CD14-positive monocyte (primary cell): Measurements from ENCODE around the gene RFFL. TPM values are rescaled to one million over a fixed set of nuclear protein-coding genes. Genes with fewer than 3 reads are reported as not detected.

Experiments
- DNase-seq, 3 donors: peaks; one replicate each; pipeline ENCODE4 v3.0.0-alpha.2; 2011 to 2022
- H2AFZ ChIP-seq: 2 replicates; pipeline ENCODE4 v1.6.0; 2012; ENCODE audit warnings: mild to moderate bottlenecking, low read depth, low read length, inconsistent platforms; ENCODE audit not compliant: insufficient read depth, poor library complexity, severe bottlenecking
- H3K27ac ChIP-seq, 2 donors: 1 replicate in 1 of 2; 2 replicates in 1 of 2; pipeline ENCODE4 v1.5.1; 2012 to 2013; ENCODE audit warnings: low read length in 2 of 2, control low read depth in 1 of 2, inconsistent platforms in 1 of 2, low read depth in 1 of 2, mild to moderate bottlenecking in 1 of 2
- H3K27me3 ChIP-seq, 2 donors: one replicate each; pipeline versions ENCODE4 v1.6.0 to v1.6.1; 2011 to 2013; ENCODE audit warnings: low read length in 2 of 2; ENCODE audit not compliant: control insufficient read depth in 2 of 2, insufficient read depth in 2 of 2
- H3K36me3 ChIP-seq, 2 donors: replicated peaks in 1 of 2; 1 replicate in 1 of 2; 2 replicates in 1 of 2; pipeline versions ENCODE4 v1.5.1 to v1.6.1; 2012 to 2013; ENCODE audit warnings: low read length in 2 of 2, control low read depth in 1 of 2, inconsistent platforms in 1 of 2, mild to moderate bottlenecking in 1 of 2; ENCODE audit not compliant: insufficient read depth in 2 of 2, control insufficient read depth in 1 of 2
- H3K4me1 ChIP-seq, 2 donors: 1 replicate in 1 of 2; 2 replicates in 1 of 2; pipeline versions ENCODE4 v1.5.1 to v1.6.1; 2012 to 2013; ENCODE audit warnings: low read length in 2 of 2, control low read depth in 1 of 2, inconsistent platforms in 1 of 2, mild to moderate bottlenecking in 1 of 2, moderate library complexity in 1 of 2; ENCODE audit not compliant: insufficient read depth in 2 of 2, control insufficient read depth in 1 of 2
- H3K4me2 ChIP-seq: replicated peaks from 2 replicates; pipeline ENCODE3; 2012; ENCODE audit warnings: low read length, moderate library complexity, mild to moderate bottlenecking; ENCODE audit not compliant: poor library complexity, severe bottlenecking; ENCODE audit errors: extremely low read depth
- H3K4me3 ChIP-seq, 3 experiments: fragments of 200-600 bp in 1 of 3; sonication (generic) in 1 of 3; replicated peaks in 1 of 3; 1 replicate in 2 of 3; 2 replicates in 1 of 3; pipeline ENCODE4 v1.5.1; 2011 to 2013; ENCODE audit warnings: low read length in 3 of 3, mild to moderate bottlenecking in 3 of 3, control low read depth in 2 of 3, low read depth in 2 of 3, inconsistent platforms in 1 of 3, moderate library complexity in 1 of 3
- H3K79me2 ChIP-seq: 2 replicates; pipeline ENCODE4 v1.6.0; 2012; ENCODE audit warnings: mild to moderate bottlenecking, control low read depth, inconsistent platforms, low read length, moderate library complexity; ENCODE audit not compliant: insufficient read depth
- H3K9ac ChIP-seq: 2 replicates; pipeline ENCODE4 v1.6.0; 2017; ENCODE audit warnings: low read length, mild to moderate bottlenecking; ENCODE audit not compliant: insufficient read depth, poor library complexity, severe bottlenecking
- H3K9me3 ChIP-seq, 2 donors: replicated peaks in 1 of 2; 1 replicate in 1 of 2; 2 replicates in 1 of 2; pipeline versions ENCODE4 v1.5.1 to v1.6.1; 2012 to 2013; ENCODE audit warnings: low read length in 2 of 2, control low read depth in 1 of 2; ENCODE audit not compliant: control insufficient read depth in 1 of 2, insufficient read depth in 1 of 2
- H4K20me1 ChIP-seq: 2 replicates; pipeline ENCODE4 v1.6.0; 2012; ENCODE audit warnings: mild to moderate bottlenecking, low read length, control low read depth, moderate library complexity; ENCODE audit not compliant: insufficient read depth
- H3K27ac Mint-ChIP-seq, 7 donors: one replicate each; pipeline ENCODE4 v1.8.0; 2020; ENCODE audit warnings: mild to moderate bottlenecking in 7 of 7, mixed read lengths in 7 of 7, moderate library complexity in 6 of 7, inconsistent platforms in 2 of 7
- H3K27me3 Mint-ChIP-seq, 3 donors: one replicate each; pipeline ENCODE4 v1.8.0; 2021 to 2022; ENCODE audit warnings: low read depth in 3 of 3, mild to moderate bottlenecking in 3 of 3, mixed read lengths in 3 of 3, moderate library complexity in 3 of 3, inconsistent platforms in 1 of 3
- H3K36me3 Mint-ChIP-seq, 2 donors: one replicate each; pipeline ENCODE4 v1.8.0; 2020; ENCODE audit warnings: mixed read lengths in 2 of 2, inconsistent platforms in 1 of 2, mild to moderate bottlenecking in 1 of 2
- H3K4me1 Mint-ChIP-seq: one replicate; pipeline ENCODE4 v1.8.0; 2020; ENCODE audit warnings: mild to moderate bottlenecking, mixed read lengths
- H3K4me3 Mint-ChIP-seq, 2 donors: one replicate each; pipeline ENCODE4 v1.8.0; 2020; ENCODE audit warnings: mild to moderate bottlenecking in 2 of 2, mixed read lengths in 2 of 2, moderate library complexity in 1 of 2
- H3K9me3 Mint-ChIP-seq, 7 donors: one replicate each; pipeline ENCODE4 v1.8.0; 2020 to 2022; ENCODE audit warnings: mixed read lengths in 7 of 7, mild to moderate bottlenecking in 6 of 7, moderate library complexity in 6 of 7, inconsistent platforms in 2 of 7
- intact Hi-C, 2 donors: fragments of 100-400 bp; cut with micrococcal nuclease; formaldehyde crosslinking; loops; one replicate each; pipeline versions ENCODE4 v1.15.0 to v1.15.1; 2023
- polyA plus RNA-seq, 3 donors: library from polyadenylated mRNA; depleted of rRNA in 1 of 3; unstranded in 2 of 3; stranded (reverse) in 1 of 3; fragments of 300-500 nt in 2 of 3; fragments of >200 nt in 1 of 3; fragmentation: Illumina TruSeq in 2 of 3; gene quantifications; 1 replicate in 2 of 3; 2 replicates in 1 of 3; pipeline ENCODE4 v1.2.3, GENCODE V29; 2012 to 2021
- TF ChIP-seq, protein P1 (sequence below): fragments of 200-600 bp; IDR thresholded peaks from one replicate; pipeline ENCODE4 v1.8.0; 2022; ENCODE audit warnings: antibody characterized with exemption, mild to moderate bottlenecking

Gene RFFL
- polyA plus RNA-seq, 3 donors = 16.1 to 25.1 (median 24.7) TPM

DNA sequence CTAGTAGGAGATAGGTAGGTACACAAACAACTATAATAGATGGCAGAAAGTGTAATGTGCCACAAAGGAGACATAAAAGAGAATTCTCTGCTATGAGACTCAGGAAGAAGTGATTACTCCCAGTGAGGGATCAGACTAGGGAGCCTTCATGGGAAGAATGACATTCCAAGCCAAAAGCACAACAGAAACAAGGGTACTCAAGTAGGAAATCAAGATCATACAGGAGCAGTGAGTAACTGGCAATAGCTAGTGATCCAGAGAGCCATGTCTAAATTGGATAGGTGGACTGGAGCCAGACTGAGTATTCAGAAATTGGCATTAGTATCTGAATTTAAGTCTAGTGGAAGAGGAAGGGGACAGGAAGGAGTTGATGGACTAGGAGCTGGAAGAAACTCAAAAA lies 10.7 kb downstream of the RFFL start:
- Histone ChIP-seq H3K4me2 (peak overlapping the region; percentile 72), H3K9ac (no peak overlapping the region), H3K4me1 (peaks cover 35 to 36% of the 10 kb centered on the region in 2 donors), H2AFZ (no peak overlapping the region), H3K9me3 (no peaks in the 10 kb centered on the region), H3K27me3 (no peaks in the 10 kb centered on the region), H4K20me1 (no peaks in the 10 kb centered on the region), H3K79me2 (peaks cover 72% of the 10 kb centered on the region), H3K36me3 (no peaks in the 10 kb centered on the region), H3K4me3 (peak overlapping the region in 1 of 3 experiments; percentile 63), H3K27ac (peak overlapping the region in 1 of 2 donors; percentile 91)
- peaks cover 0 to 4% (median 0%) of the 10 kb centered on the region in 3 donors for H3K27me3 Mint-ChIP-seq
- peaks cover 0 to 3% (median 0%) of the 10 kb centered on the region in 7 donors for H3K9me3 Mint-ChIP-seq
- H3K36me3 Mint-ChIP-seq = peaks cover 20 to 32% of the 10 kb centered on the region in 2 donors
- peaks cover 55% of the 10 kb centered on the region for H3K4me1 Mint-ChIP-seq
- DNase-seq = no peak
- intact Hi-C loops = loop anchor here in 1 of 2 donors (5.0 kb wide), 1 partner anchor 35 kb away; no protein-coding TSS in a partner anchor
- peak overlapping the region; percentile 82 to 98 (median 94) for H3K27ac Mint-ChIP-seq
- TF ChIP-seq, protein P1, sequence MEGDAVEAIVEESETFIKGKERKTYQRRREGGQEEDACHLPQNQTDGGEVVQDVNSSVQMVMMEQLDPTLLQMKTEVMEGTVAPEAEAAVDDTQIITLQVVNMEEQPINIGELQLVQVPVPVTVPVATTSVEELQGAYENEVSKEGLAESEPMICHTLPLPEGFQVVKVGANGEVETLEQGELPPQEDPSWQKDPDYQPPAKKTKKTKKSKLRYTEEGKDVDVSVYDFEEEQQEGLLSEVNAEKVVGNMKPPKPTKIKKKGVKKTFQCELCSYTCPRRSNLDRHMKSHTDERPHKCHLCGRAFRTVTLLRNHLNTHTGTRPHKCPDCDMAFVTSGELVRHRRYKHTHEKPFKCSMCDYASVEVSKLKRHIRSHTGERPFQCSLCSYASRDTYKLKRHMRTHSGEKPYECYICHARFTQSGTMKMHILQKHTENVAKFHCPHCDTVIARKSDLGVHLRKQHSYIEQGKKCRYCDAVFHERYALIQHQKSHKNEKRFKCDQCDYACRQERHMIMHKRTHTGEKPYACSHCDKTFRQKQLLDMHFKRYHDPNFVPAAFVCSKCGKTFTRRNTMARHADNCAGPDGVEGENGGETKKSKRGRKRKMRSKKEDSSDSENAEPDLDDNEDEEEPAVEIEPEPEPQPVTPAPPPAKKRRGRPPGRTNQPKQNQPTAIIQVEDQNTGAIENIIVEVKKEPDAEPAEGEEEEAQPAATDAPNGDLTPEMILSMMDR = no peak
- H3K4me3 Mint-ChIP-seq = no peak overlapping the region

DNA sequence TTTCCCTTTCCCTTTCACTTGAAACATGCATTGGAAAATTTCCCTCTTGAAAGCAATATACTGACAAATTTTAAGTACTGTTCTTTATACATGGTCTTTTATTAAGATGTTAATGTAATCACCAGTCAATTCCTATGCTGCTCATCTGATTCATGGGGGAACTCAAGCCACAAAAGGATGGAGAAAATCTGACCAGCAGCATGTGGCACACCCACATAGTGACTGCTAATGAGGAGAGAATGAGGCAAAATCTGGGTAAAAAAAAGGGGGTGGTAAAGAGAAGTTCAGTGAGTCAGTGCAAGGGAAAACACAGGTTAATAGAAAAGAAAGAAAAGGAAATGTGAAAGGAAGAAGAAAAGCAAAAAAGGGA lies 11.3 kb downstream of the RFFL start:
- peaks cover 74% of the 10 kb centered on the region for H3K79me2 ChIP-seq
- peak overlapping the region; percentile 72 for H3K4me2 ChIP-seq
- Mint-ChIP-seq H3K4me3 (peak overlapping the region in 1 of 2 donors; percentile 32), H3K27me3 (peaks cover 0 to 4% (median 0%) of the 10 kb centered on the region in 3 donors), H3K9me3 (peaks cover 0 to 3% (median 0%) of the 10 kb centered on the region in 7 donors), H3K4me1 (peaks cover 52% of the 10 kb centered on the region), H3K27ac (peak overlapping the region; percentile 82 to 98 (median 94)), H3K36me3 (peaks cover 19 to 28% of the 10 kb centered on the region in 2 donors)
- H3K9me3 ChIP-seq = no peaks in the 10 kb centered on the region
- peak in 2 of 3 donors; percentile 43 to 62 for DNase-seq
- peak overlapping the region; percentile 54 for H2AFZ ChIP-seq
- peak overlapping the region in 1 of 2 donors; percentile 91 for H3K27ac ChIP-seq
- H3K9ac ChIP-seq = no peak overlapping the region
- H3K27me3 ChIP-seq = no peaks in the 10 kb centered on the region
- TF ChIP-seq, protein P1 = no peak
- H4K20me1 ChIP-seq = no peaks in the 10 kb centered on the region
- intact Hi-C loops = loop anchor here in 1 of 2 donors (5.0 kb wide), 1 partner anchor 35 kb away; no protein-coding TSS in a partner anchor
- H3K36me3 ChIP-seq = no peaks in the 10 kb centered on the region
- peaks cover 36% of the 10 kb centered on the region in 2 donors for H3K4me1 ChIP-seq
- peak overlapping the region in 1 of 3 experiments; percentile 63 for H3K4me3 ChIP-seq
